K562 (cell line): ENCODE measurements around the gene TFF2. TPM values are rescaled to one million over a fixed set of nuclear protein-coding genes. Genes with fewer than 3 reads are reported as not detected.

Experiments used
- ATAC-seq: fragments of 200-7000 bp; cut with Tn5 transposase; 3 replicates; pipeline ENCODE4 v1.9.1; 2020; ENCODE audit warnings: moderate library complexity
- BruUV-seq: library from RNA; stranded (reverse); fragments of 400-500 nt; replicated peaks from 2 replicates; lab custom pipeline; 2021; lab: Mats Ljungman, UMichigan
- CTCF ChIA-PET: fragments of 300-600 bp; formaldehyde crosslinking; extraction: SDS; loops from one replicate; lab custom pipeline; 2021; ENCODE audit warnings: low intra/inter-chr PET ratio; lab: Yijun Ruan, JAX
- POLR2A ChIA-PET: fragments of 300-600, 350-650 bp; sonication (Branson Sonifier 250); formaldehyde crosslinking; extraction: SDS; loops from one replicate; lab custom pipeline; 2021; ENCODE audit warnings: antibody characterized with exemption, inconsistent platforms; lab: Yijun Ruan, JAX
- DNase-seq, 4 experiments: peaks; one replicate each; pipeline versions ENCODE4 v3.0.0 to v3.0.0-alpha.2; 2011 to 2018; ENCODE audit warnings: low spot score in 3 of 4, mixed read lengths in 3 of 4; ENCODE audit errors: extremely low read depth in 1 of 4
- FAIRE-seq: peaks from 2 replicates; lab custom pipeline; 2011; peaks lifted over from hg19 to GRCh38; lab: Jason Lieb, UNC
- H2AFZ ChIP-seq: 2 replicates; pipeline ENCODE4 v1.6.0; 2011; ENCODE audit warnings: low read depth, low read length, control low read depth, inconsistent platforms
- H3K27ac ChIP-seq: fragments of 200-600 bp; 3 replicates; pipeline ENCODE4 v1.8.0; 2011; ENCODE audit warnings: low read depth, mild to moderate bottlenecking, control low read depth, inconsistent platforms, low read length, moderate library complexity, mixed read lengths; ENCODE audit errors: extremely low read depth
- H3K27me3 ChIP-seq, 2 experiments: fragments of 300-600 bp in 1 of 2; 2 replicates in 1 of 2; 3 replicates in 1 of 2; pipeline versions ENCODE4 v1.6.0 to v1.8.0; 2011; ENCODE audit warnings: inconsistent platforms in 2 of 2, low read length in 2 of 2, mild to moderate bottlenecking in 1 of 2, mixed read lengths in 1 of 2, moderate library complexity in 1 of 2; ENCODE audit not compliant: control insufficient read depth in 2 of 2, insufficient read depth in 2 of 2
- H3K36me3 ChIP-seq: fragments of 300-600 bp; 3 replicates; pipeline ENCODE4 v1.8.0; 2011; ENCODE audit warnings: mild to moderate bottlenecking, low read length, inconsistent platforms; ENCODE audit not compliant: control insufficient read depth, insufficient read depth
- H3K4me1 ChIP-seq, 2 experiments: fragments of 200-600 bp in 1 of 2; replicated peaks in 1 of 2; 2 replicates in 1 of 2; 3 replicates in 1 of 2; pipeline versions ENCODE4 v1.5.1 to v1.8.0; 2011; ENCODE audit warnings: inconsistent platforms in 2 of 2, low read length in 2 of 2, mild to moderate bottlenecking in 1 of 2, mixed read lengths in 1 of 2, moderate library complexity in 1 of 2; ENCODE audit not compliant: control insufficient read depth in 2 of 2, insufficient read depth in 2 of 2
- H3K4me2 ChIP-seq: 2 replicates; pipeline ENCODE4 v1.6.1; 2011; ENCODE audit warnings: low read length, control low read depth, inconsistent platforms, mixed read lengths; ENCODE audit not compliant: insufficient read depth
- H3K4me3 ChIP-seq: fragments of 200-600 bp; sonication (generic), shearing (Covaris generic); 2 replicates; pipeline ENCODE4 v1.5.1; 2016; ENCODE audit warnings: control low read depth, inconsistent platforms
- H3K79me2 ChIP-seq: fragments of 200-600 bp; 3 replicates; pipeline ENCODE4 v1.8.0; 2011; ENCODE audit warnings: low read length, inconsistent platforms; ENCODE audit not compliant: control insufficient read depth, insufficient read depth
- H3K9ac ChIP-seq, 2 experiments: 2 replicates each; pipeline versions ENCODE4 v1.6.0 to v1.6.1; 2011; ENCODE audit warnings: low read depth in 2 of 2, low read length in 2 of 2, control low read depth in 1 of 2, inconsistent platforms in 1 of 2, mild to moderate bottlenecking in 1 of 2, mixed read lengths in 1 of 2; ENCODE audit not compliant: insufficient read depth in 1 of 2
- H3K9me1 ChIP-seq: one replicate; pipeline ENCODE4 v1.6.0; 2011; ENCODE audit warnings: inconsistent platforms, mild to moderate bottlenecking, low read length, moderate library complexity; ENCODE audit not compliant: control insufficient read depth, insufficient read depth
- H3K9me3 ChIP-seq: replicated peaks from 2 replicates; pipeline ENCODE4 v1.5.1; 2011; ENCODE audit warnings: low read depth, low read length, inconsistent platforms; ENCODE audit not compliant: control insufficient read depth, insufficient read depth
- H4K20me1 ChIP-seq: replicated peaks from 2 replicates; pipeline ENCODE4 v1.6.1; 2011; ENCODE audit warnings: low read length, inconsistent platforms, mixed read lengths; ENCODE audit not compliant: control insufficient read depth, insufficient read depth
- CBFA2T3 ChIP-seq: fragments of 450-650 bp; IDR thresholded peaks from 2 replicates; pipeline ENCODE4 v1.6.1; 2017
- CHCHD3 ChIP-seq: fragments of 250-450 bp; sonication (Bioruptor Pico); IDR thresholded peaks from 2 replicates; pipeline ENCODE4 v2.1.2; 2022; ENCODE audit warnings: mild to moderate bottlenecking
- ELF4 ChIP-seq: fragments of 450-650 bp; formaldehyde crosslinking; IDR thresholded peaks from 2 replicates; pipeline ENCODE4 v1.4.0; 2022; ENCODE audit warnings: missing genetic modification characterization
- FOXM1 ChIP-seq, 2 experiments: fragments of 450-650 bp in 1 of 2; sonication (generic) in 1 of 2; formaldehyde crosslinking in 1 of 2; IDR thresholded peaks; 2 replicates each; pipeline versions ENCODE4 v1.6.1 to v1.9.0; 2017 to 2022; ENCODE audit warnings: low read depth in 2 of 2, mild to moderate bottlenecking in 2 of 2, missing genetic modification reagents in 1 of 2, moderate library complexity in 1 of 2
- MCM3 ChIP-seq: fragments of 450-650 bp; IDR thresholded peaks from 2 replicates; pipeline ENCODE4 v1.6.1; 2016
- NR0B1 ChIP-seq: fragments of 450-650 bp; IDR thresholded peaks from one replicate; pipeline ENCODE4 v1.6.1; 2018; ENCODE audit warnings: mild to moderate bottlenecking, moderate library complexity; ENCODE audit not compliant: partially characterized antibody
- PHTF2 ChIP-seq: fragments of 250-450 bp; sonication (Bioruptor Pico); IDR thresholded peaks from 2 replicates; pipeline ENCODE4 v1.5.0; 2021; ENCODE audit warnings: mild to moderate bottlenecking
- PRDM10 ChIP-seq: fragments of 450-650 bp; IDR thresholded peaks from 2 replicates; pipeline ENCODE4 v1.6.1; 2018; ENCODE audit not compliant: partially characterized antibody
- SIN3A ChIP-seq, 2 experiments: fragments of 150-350 bp in 1 of 2; IDR thresholded peaks; 2 replicates each; pipeline ENCODE4 v1.6.1; 2011 to 2016; ENCODE audit warnings: borderline replicate concordance in 2 of 2, low read depth in 2 of 2, low read length in 2 of 2, mild to moderate bottlenecking in 2 of 2, moderate library complexity in 2 of 2; ENCODE audit not compliant: control insufficient read depth in 1 of 2
- SMC3 ChIP-seq: conservative IDR thresholded peaks from 2 replicates; pipeline ENCODE4 v1.6.1; 2011; ENCODE audit warnings: low read depth, low read length, improper control_type of control experiment; ENCODE audit not compliant: insufficient read depth
- ZBTB5 ChIP-seq: fragments of 450-650 bp; IDR thresholded peaks from 2 replicates; pipeline ENCODE4 v1.6.1; 2017; ENCODE audit warnings: antibody characterized with exemption
- WGBS: fragments of 100-300 bp; shearing (Covaris generic); methylation state at CpG from one replicate; pipeline ENCODE4 v1.1.6; 2016; ENCODE audit warnings: low coverage, mixed read lengths; ENCODE audit not compliant: insufficient coverage; ENCODE audit errors: missing lambda C conversion rate; 5-methylcytosine and 5-hydroxymethylcytosine counted together
- in situ Hi-C: fragments of 300-500 bp; cut with MboI; formaldehyde crosslinking; loops from 4 replicates; pipeline ENCODE4 v1.15.0; 2018; ENCODE audit warnings: inconsistent platforms, mixed read lengths
- intact Hi-C: fragments of 100-400 bp; cut with micrococcal nuclease; formaldehyde crosslinking; loops from 2 replicates; pipeline ENCODE4 v1.14.2; 2022
- polyA plus RNA-seq, 8 experiments: library from polyadenylated mRNA; depleted of rRNA in 4 of 8; stranded (reverse) in 5 of 8; unstranded in 3 of 8; fragments of >200 nt; fragmentation: Nextera tagmentation in 2 of 8; fragmentation: Illumina TruSeq in 1 of 8; extraction: Ambion mirVana in 2 of 8; extraction: Trizol in 1 of 8; gene quantifications; 2 replicates each; pipeline versions ENCODE4 v1.2.1 to v1.2.3, GENCODE V29; 2011 to 2014; ENCODE audit warnings: inconsistent platforms in 1 of 8, missing spikeins in 1 of 8
- total RNA-seq, 7 experiments: library from RNA; depleted of rRNA in 6 of 7; stranded (reverse); fragments of >200 nt in 6 of 7; fragmentation: Illumina TruSeq in 2 of 7; extraction: Trizol in 2 of 7; gene quantifications; 2 replicates each; pipeline versions ENCODE4 v1.2.1 to v1.2.3, GENCODE V29; 2011 to 2021; ENCODE audit warnings: low replicate concordance in 1 of 7

TFF2 gene
- total and polyA plus RNA-seq, 9 of the 15 experiments (the other 6 are each of a cell fraction or from before 2014, with no cell fraction given), result not detected

- intact Hi-C loops, result no loop called here
- no peak overlapping the region for H2AFZ ChIP-seq
- CTCF ChIA-PET, result no interaction called here
- H3K4me2 ChIP-seq, result no peak overlapping the region
- no peak overlapping the region for H3K27ac ChIP-seq
- WGBS, result 2% methylated on average over 17 of the region's 17 CpGs
- H3K9me1 ChIP-seq, result no peaks in the 10 kb centered on the region
- peaks cover 3 to 6% of the 10 kb centered on the region in 2 experiments; a peak in 3 of 5 replicates for H3K4me1 ChIP-seq
- no peaks in the 10 kb centered on the region for H3K9me3 ChIP-seq
- H3K27me3 ChIP-seq, result peaks cover 13 to 54% of the 10 kb centered on the region in 2 experiments
- no peaks in the 10 kb centered on the region for H3K36me3 ChIP-seq
- no peak for ATAC-seq
- H3K79me2 ChIP-seq, result no peaks in the 10 kb centered on the region
- no TSS peak for BruUV-seq
- H4K20me1 ChIP-seq, result 0 out of 2 replicates have a peak, but pooled peaks cover 2% of the 10 kb centered on the region
- in situ Hi-C loops, result loop anchor here (5.0 kb wide), 1 partner anchor 68 kb away; no protein-coding TSS in a partner anchor
- DNase-seq, result no peak
- H3K9ac ChIP-seq, result no peak overlapping the region
- POLR2A ChIA-PET, result no interaction called here
- no peak overlapping the region for H3K4me3 ChIP-seq
- FAIRE-seq, result no peak
- TF ChIP-seq ELF4 (CRISPR knock-in tag), result no peak
- TF ChIP-seq CBFA2T3, result no peak
- no peak for TF ChIP-seq ZBTB5
- no peak for TF ChIP-seq PHTF2 (CRISPR knock-in tag)
- no peak for TF ChIP-seq NR0B1
- TF ChIP-seq SMC3, result no peak
- TF ChIP-seq PRDM10, result no peak
- no peak for TF ChIP-seq FOXM1 (IDR thresholded peaks at IDR 0.05; ENCODE audit: low read depth)
- no peak for TF ChIP-seq FOXM1 (CRISPR knock-in tag; IDR thresholded peaks at IDR 0.05; ENCODE audit: low read depth)
- no peak for TF ChIP-seq MCM3
- TF ChIP-seq SIN3A (IDR thresholded peaks at IDR 0.05; ENCODE audit: borderline replicate concordance in 2 of 2, control insufficient read depth in 1 of 2, low read depth in 2 of 2, low read length in 2 of 2), result no peak
- TF ChIP-seq CHCHD3 (CRISPR knock-in tag), result no peak
Observed at GRCh38 chr21:42379426-42380215, 28.8 kb upstream of the TFF2 start.
